HCT116 (cell line): ENCODE measurements around the gene CLCN1. TPM values are rescaled to one million over a fixed set of nuclear protein-coding genes. Genes with fewer than 3 reads are reported as not detected.

Source experiments
- ATAC-seq: fragments of 200-7000 bp; cut with Tn5 transposase; 2 replicates; pipeline ENCODE4 v1.9.1; 2020; ENCODE audit warnings: mild to moderate bottlenecking, moderate library complexity
- BruUV-seq: library from RNA; stranded (reverse); fragments of 400-500 nt; replicated peaks from 2 replicates; lab custom pipeline; 2021; lab: Mats Ljungman, UMichigan
- CTCF ChIA-PET: fragments of 300-600 bp; sonication (Branson Sonifier 250); formaldehyde crosslinking; loops from one replicate; lab custom pipeline; 2021; ENCODE audit warnings: antibody characterized with exemption; lab: Charles Lee
- POLR2A ChIA-PET: fragments of 300-600, 350-600 bp; sonication (Branson Sonifier 250); formaldehyde crosslinking; loops from one replicate; lab custom pipeline; 2021; ENCODE audit warnings: antibody characterized with exemption; lab: Charles Lee
- RAD21 ChIA-PET, 2 experiments: fragments of 300-600 bp; sonication (Branson Sonifier 250); formaldehyde crosslinking; loops; one replicate each; lab custom pipeline; 2023; ENCODE audit warnings: low total read pairs in 2 of 2; ENCODE audit not compliant: uncharacterized antibody in 2 of 2, unreplicated experiment in 2 of 2, low non-redundant PET in 1 of 2; lab: Charles Lee
- DNase-seq: peaks from one replicate; pipeline ENCODE4 v3.0.0-alpha.2; 2010; ENCODE audit warnings: low read depth, low spot score
- H2AFZ ChIP-seq: fragments of 200-600 bp; shearing (Covaris generic), sonication (generic); 2 replicates; pipeline ENCODE4 v1.6.1; 2017; ENCODE audit warnings: low read depth, mixed run types, mixed read lengths, antibody characterized with exemption, low read length; ENCODE audit not compliant: poor library complexity, severe bottlenecking
- H3K27ac ChIP-seq: 2 replicates; pipeline ENCODE4 v1.5.1; 2012; ENCODE audit warnings: low read depth, low read length
- H3K27me3 ChIP-seq: fragments of 200-600 bp; sonication (generic); 2 replicates; pipeline ENCODE4 v1.6.1; 2016; ENCODE audit warnings: mixed run types, low read length, mixed read lengths; ENCODE audit not compliant: insufficient read depth
- H3K36me3 ChIP-seq, 2 experiments: fragments of 200-500 bp in 1 of 2; fragments of 200-600 bp in 1 of 2; sonication (Bioruptor generic) in 1 of 2; sonication (generic) in 1 of 2; 2 replicates each; pipeline versions ENCODE4 v1.5.1 to v1.6.1; 2014 to 2016; ENCODE audit warnings: low read length in 2 of 2, inconsistent platforms in 1 of 2, mixed read lengths in 1 of 2, mixed run types in 1 of 2; ENCODE audit not compliant: insufficient read depth in 2 of 2, control insufficient read depth in 1 of 2
- H3K4me1 ChIP-seq, 2 experiments: fragments of 200-600 bp in 1 of 2; sonication (generic) in 1 of 2; 2 replicates each; pipeline versions ENCODE4 v1.5.1 to v1.6.1; 2012 to 2017; ENCODE audit warnings: low read length in 2 of 2, inconsistent platforms in 1 of 2, mild to moderate bottlenecking in 1 of 2, mixed read lengths in 1 of 2, mixed run types in 1 of 2, moderate library complexity in 1 of 2; ENCODE audit not compliant: insufficient read depth in 2 of 2, control insufficient read depth in 1 of 2
- H3K4me2 ChIP-seq: fragments of 200-600 bp; sonication (generic); 2 replicates; pipeline ENCODE4 v1.6.1; 2017; ENCODE audit warnings: mixed run types, low read length, mixed read lengths
- H3K4me3 ChIP-seq, 2 experiments: fragments of 200-600 bp in 1 of 2; sonication (generic) in 1 of 2; replicated peaks in 1 of 2; 2 replicates each; pipeline ENCODE4 v1.5.1; 2011 to 2016; ENCODE audit warnings: low read length in 2 of 2, control low read depth in 1 of 2, low read depth in 1 of 2, mild to moderate bottlenecking in 1 of 2, mixed read lengths in 1 of 2, mixed run types in 1 of 2
- H3K79me2 ChIP-seq: fragments of 200-600 bp; sonication (generic); 2 replicates; pipeline ENCODE4 v1.6.1; 2017; ENCODE audit warnings: mild to moderate bottlenecking, mixed run types, low read length, moderate library complexity, mixed read lengths; ENCODE audit not compliant: insufficient read depth
- H3K9ac ChIP-seq: fragments of 200-600 bp; sonication (generic); 2 replicates; pipeline ENCODE4 v1.6.1; 2016; ENCODE audit warnings: low read length, mixed read lengths
- H3K9me2 ChIP-seq: fragments of 200-600 bp; sonication (generic), shearing (Covaris generic); 2 replicates; pipeline ENCODE4 v1.6.1; 2017; ENCODE audit warnings: mixed run types, mild to moderate bottlenecking, moderate library complexity; ENCODE audit not compliant: insufficient read depth
- H3K9me3 ChIP-seq, 2 experiments: fragments of 200-500 bp in 1 of 2; fragments of 200-600 bp in 1 of 2; sonication (Bioruptor generic) in 1 of 2; sonication (generic) in 1 of 2; 2 replicates each; pipeline ENCODE4 v1.6.1; 2014 to 2017; ENCODE audit warnings: low read length in 2 of 2, mixed read lengths in 2 of 2, inconsistent platforms in 1 of 2, low read depth in 1 of 2, mild to moderate bottlenecking in 1 of 2, mixed run types in 1 of 2, moderate library complexity in 1 of 2; ENCODE audit not compliant: control insufficient read depth in 1 of 2, insufficient read depth in 1 of 2
- H4K20me1 ChIP-seq: fragments of 200-600 bp; sonication (generic), shearing (Covaris generic); 2 replicates; pipeline ENCODE4 v1.6.1; 2017; ENCODE audit warnings: mixed run types, mild to moderate bottlenecking, moderate library complexity; ENCODE audit not compliant: insufficient read depth
- CBX3 ChIP-seq: IDR thresholded peaks from 2 replicates; pipeline ENCODE4 v1.6.1; 2012; ENCODE audit warnings: low read depth
- CEBPB ChIP-seq: IDR thresholded peaks from 2 replicates; pipeline ENCODE4 v1.6.1; 2012; ENCODE audit warnings: low read depth
- ELF1 ChIP-seq: IDR thresholded peaks from 2 replicates; pipeline ENCODE4 v1.6.1; 2012; ENCODE audit warnings: low read depth, borderline replicate concordance
- EZH2 ChIP-seq: fragments of 200-600 bp; sonication (generic); IDR thresholded peaks from 2 replicates; pipeline ENCODE4 v1.6.1; 2017; ENCODE audit warnings: antibody characterized with exemption, mixed run types
- EZH2phosphoT487 ChIP-seq: fragments of 200-600 bp; IDR thresholded peaks from 2 replicates; pipeline ENCODE4 v1.6.1; 2018; ENCODE audit warnings: antibody characterized with exemption, borderline replicate concordance
- FOSL1 ChIP-seq: IDR thresholded peaks from 2 replicates; pipeline ENCODE4 v1.6.1; 2012; ENCODE audit warnings: low read depth
- JUND ChIP-seq: IDR thresholded peaks from 2 replicates; pipeline ENCODE4 v1.6.1; 2012
- POLR2A ChIP-seq: IDR thresholded peaks from 2 replicates; pipeline ENCODE4 v1.7.0; 2011; ENCODE audit warnings: borderline replicate concordance; ENCODE audit not compliant: insufficient read depth, insufficient read length; ENCODE audit errors: extremely low read depth
- POLR2AphosphoS5 ChIP-seq: IDR thresholded peaks from 2 replicates; pipeline ENCODE4 v1.6.1; 2011; ENCODE audit warnings: mild to moderate bottlenecking, low read depth, low read length, moderate library complexity
- RAD21 ChIP-seq: IDR thresholded peaks from 2 replicates; pipeline ENCODE4 v1.6.1; 2012; ENCODE audit warnings: low read depth, mild to moderate bottlenecking
- SIN3A ChIP-seq: IDR thresholded peaks from 2 replicates; pipeline ENCODE4 v1.6.1; 2012; ENCODE audit warnings: low read depth
- SP1 ChIP-seq: IDR thresholded peaks from 2 replicates; pipeline ENCODE4 v1.6.1; 2012; ENCODE audit warnings: low read depth
- SRF ChIP-seq: IDR thresholded peaks from 2 replicates; pipeline ENCODE4 v1.6.1; 2012; ENCODE audit warnings: low read depth
- YY1 ChIP-seq: IDR thresholded peaks from 2 replicates; pipeline ENCODE4 v1.6.1; 2011; ENCODE audit warnings: low read length, low read depth, moderate library complexity, mild to moderate bottlenecking; ENCODE audit not compliant: insufficient replicate concordance; ENCODE audit errors: extremely low read depth
- ZBTB33 ChIP-seq: IDR thresholded peaks from 2 replicates; pipeline ENCODE4 v1.6.1; 2011; ENCODE audit warnings: mild to moderate bottlenecking, low read length, moderate library complexity; ENCODE audit not compliant: insufficient replicate concordance; ENCODE audit errors: extremely low read depth
- ZNF274 ChIP-seq: fragments of 200-500 bp; sonication (Bioruptor generic); IDR thresholded peaks from 2 replicates; pipeline ENCODE4 v1.6.1; 2014; ENCODE audit warnings: mild to moderate bottlenecking, low read depth, low read length, inconsistent platforms
- intact Hi-C: fragments of 100-400 bp; cut with micrococcal nuclease; formaldehyde crosslinking; loops from 2 replicates; pipeline ENCODE4 v1.10.0; 2022
- total RNA-seq: library from RNA; stranded (reverse); gene quantifications from one replicate; pipeline ENCODE4 v1.2.1, GENCODE V29; 2021; ENCODE audit not compliant: unreplicated experiment
- TF ChIP-seq, protein P1 (sequence below): IDR thresholded peaks from 2 replicates; pipeline ENCODE4 v1.6.1; 2012
- TF ChIP-seq, protein P2 (sequence below): IDR thresholded peaks from 2 replicates; pipeline ENCODE4 v1.6.1; 2012
- TF ChIP-seq, protein P3 (sequence below), 3 experiments: fragments of 200-600 bp in 1 of 3; sonication (generic) in 1 of 3; IDR thresholded peaks in 2 of 3; conservative IDR thresholded peaks in 1 of 3; 2 replicates each; pipeline ENCODE4 v1.5.1; 2012 to 2017; ENCODE audit warnings: low read depth in 2 of 3, low read length in 2 of 3, antibody characterized with exemption in 1 of 3, borderline replicate concordance in 1 of 3, control low read depth in 1 of 3, mild to moderate bottlenecking in 1 of 3, mixed read lengths in 1 of 3, mixed run types in 1 of 3, moderate library complexity in 1 of 3; ENCODE audit not compliant: insufficient read depth in 1 of 3

Gene CLCN1
- total RNA-seq, 1 experiment from 2014 or later, result 0.47 TPM

- TF ChIP-seq ELF1 (no peak), YY1 (no peak), RAD21 (no peak), ZBTB33 (no peak), SRF (no peak), FOSL1 (no peak), ZNF274 (no peak), SP1 (no peak), EZH2 (no peak), CEBPB (no peak)
- TF ChIP-seq, protein P1, sequence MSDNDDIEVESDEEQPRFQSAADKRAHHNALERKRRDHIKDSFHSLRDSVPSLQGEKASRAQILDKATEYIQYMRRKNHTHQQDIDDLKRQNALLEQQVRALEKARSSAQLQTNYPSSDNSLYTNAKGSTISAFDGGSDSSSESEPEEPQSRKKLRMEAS, result no peak
- TF ChIP-seq, protein P2, sequence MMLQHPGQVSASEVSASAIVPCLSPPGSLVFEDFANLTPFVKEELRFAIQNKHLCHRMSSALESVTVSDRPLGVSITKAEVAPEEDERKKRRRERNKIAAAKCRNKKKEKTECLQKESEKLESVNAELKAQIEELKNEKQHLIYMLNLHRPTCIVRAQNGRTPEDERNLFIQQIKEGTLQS, result no peak
Measured at GRCh38 chr7:143280160-143280559, 35.8 kb upstream of the CLCN1 start (continued).

DNA sequence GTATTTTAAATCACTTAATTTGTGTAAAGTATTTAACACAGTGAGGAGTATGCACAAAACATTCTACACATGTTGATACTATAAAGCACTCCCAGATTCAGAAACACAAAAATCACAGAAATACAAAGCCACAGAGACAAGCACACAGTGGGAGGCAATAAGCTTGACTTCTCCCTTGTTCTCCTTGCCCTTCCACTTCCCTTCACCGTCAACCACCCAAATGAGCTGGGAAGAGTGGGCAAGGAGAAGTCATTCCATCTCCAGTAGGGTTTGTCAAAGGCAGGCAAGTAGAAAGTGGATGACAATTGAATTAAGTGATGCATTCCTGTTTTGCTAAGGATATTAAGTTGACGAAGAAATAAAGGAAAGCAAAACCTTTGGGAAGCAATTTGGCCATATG is 35.3 kb upstream of the CLCN1 start:
- no peak for TF ChIP-seq CEBPB
- TF ChIP-seq CBX3, result no peak
- TF ChIP-seq JUND, result no peak
- no peak for TF ChIP-seq POLR2A
- TF ChIP-seq, protein P2, result no peak
- TF ChIP-seq EZH2, result no peak
- no peak for TF ChIP-seq YY1
- no peak for TF ChIP-seq SP1
- TF ChIP-seq POLR2AphosphoS5, result no peak
- TF ChIP-seq FOSL1, result no peak
- TF ChIP-seq, protein P3, sequence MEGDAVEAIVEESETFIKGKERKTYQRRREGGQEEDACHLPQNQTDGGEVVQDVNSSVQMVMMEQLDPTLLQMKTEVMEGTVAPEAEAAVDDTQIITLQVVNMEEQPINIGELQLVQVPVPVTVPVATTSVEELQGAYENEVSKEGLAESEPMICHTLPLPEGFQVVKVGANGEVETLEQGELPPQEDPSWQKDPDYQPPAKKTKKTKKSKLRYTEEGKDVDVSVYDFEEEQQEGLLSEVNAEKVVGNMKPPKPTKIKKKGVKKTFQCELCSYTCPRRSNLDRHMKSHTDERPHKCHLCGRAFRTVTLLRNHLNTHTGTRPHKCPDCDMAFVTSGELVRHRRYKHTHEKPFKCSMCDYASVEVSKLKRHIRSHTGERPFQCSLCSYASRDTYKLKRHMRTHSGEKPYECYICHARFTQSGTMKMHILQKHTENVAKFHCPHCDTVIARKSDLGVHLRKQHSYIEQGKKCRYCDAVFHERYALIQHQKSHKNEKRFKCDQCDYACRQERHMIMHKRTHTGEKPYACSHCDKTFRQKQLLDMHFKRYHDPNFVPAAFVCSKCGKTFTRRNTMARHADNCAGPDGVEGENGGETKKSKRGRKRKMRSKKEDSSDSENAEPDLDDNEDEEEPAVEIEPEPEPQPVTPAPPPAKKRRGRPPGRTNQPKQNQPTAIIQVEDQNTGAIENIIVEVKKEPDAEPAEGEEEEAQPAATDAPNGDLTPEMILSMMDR (IDR thresholded peaks at IDR 0.05 in 2 of 3, conservative IDR thresholded peaks at IDR 0.05 in 1 of 3; ENCODE audit: borderline replicate concordance in 1 of 3, insufficient read depth in 1 of 3, low read depth in 2 of 3, low read length in 2 of 3), result no peak
- TF ChIP-seq SIN3A, result no peak
- TF ChIP-seq EZH2phosphoT487, result no peak
- TF ChIP-seq SRF, result no peak
- TF ChIP-seq ELF1, result no peak

More for the DNA sequence above, 35.3 kb upstream of the CLCN1 start:
- Histone ChIP-seq H3K27me3 (no peaks in the 10 kb centered on the region), H3K4me2 (no peak overlapping the region), H3K9ac (no peak overlapping the region), H4K20me1 (no peaks in the 10 kb centered on the region), H3K36me3 (no peaks in the 10 kb centered on the region), H3K4me3 (no peak overlapping the region), H3K9me2 (no peaks in the 10 kb centered on the region), H2AFZ (no peak overlapping the region), H3K27ac (no peak overlapping the region), H3K79me2 (no peaks in the 10 kb centered on the region), H3K4me1 (peaks cover 17 to 39% of the 10 kb centered on the region in 2 experiments), H3K9me3 (no peaks in the 10 kb centered on the region)
- ATAC-seq, result no peak
- BruUV-seq, result no TSS peak
- intact Hi-C loops, result no loop called here
- ChIA-PET POLR2A (interaction anchor here (1.8 kb wide), 1 partner anchor 17 kb away, joined by 4 read pairs; the partner anchor contains the start of gene GSTK1), RAD21 (no interaction called here), CTCF (interaction anchor here (1.3 kb wide), 1 partner anchor 65 kb away, joined by 4 read pairs; no protein-coding TSS in a partner anchor)
- no peak for DNase-seq
